ENCODE data around the gene RERE. TPM values are rescaled to one million over a fixed set of nuclear protein-coding genes. Genes with fewer than 3 reads are reported as not detected.
"Not testable (repeated sequence)": the region's sequence is repeated elsewhere in the genome, so short reads cannot be mapped to it uniquely, and the experiment has no call there.

The RERE gene
- total and polyA plus RNA-seq, 2 experiments from 2014 or later: 148 to 170 TPM

DNA sequence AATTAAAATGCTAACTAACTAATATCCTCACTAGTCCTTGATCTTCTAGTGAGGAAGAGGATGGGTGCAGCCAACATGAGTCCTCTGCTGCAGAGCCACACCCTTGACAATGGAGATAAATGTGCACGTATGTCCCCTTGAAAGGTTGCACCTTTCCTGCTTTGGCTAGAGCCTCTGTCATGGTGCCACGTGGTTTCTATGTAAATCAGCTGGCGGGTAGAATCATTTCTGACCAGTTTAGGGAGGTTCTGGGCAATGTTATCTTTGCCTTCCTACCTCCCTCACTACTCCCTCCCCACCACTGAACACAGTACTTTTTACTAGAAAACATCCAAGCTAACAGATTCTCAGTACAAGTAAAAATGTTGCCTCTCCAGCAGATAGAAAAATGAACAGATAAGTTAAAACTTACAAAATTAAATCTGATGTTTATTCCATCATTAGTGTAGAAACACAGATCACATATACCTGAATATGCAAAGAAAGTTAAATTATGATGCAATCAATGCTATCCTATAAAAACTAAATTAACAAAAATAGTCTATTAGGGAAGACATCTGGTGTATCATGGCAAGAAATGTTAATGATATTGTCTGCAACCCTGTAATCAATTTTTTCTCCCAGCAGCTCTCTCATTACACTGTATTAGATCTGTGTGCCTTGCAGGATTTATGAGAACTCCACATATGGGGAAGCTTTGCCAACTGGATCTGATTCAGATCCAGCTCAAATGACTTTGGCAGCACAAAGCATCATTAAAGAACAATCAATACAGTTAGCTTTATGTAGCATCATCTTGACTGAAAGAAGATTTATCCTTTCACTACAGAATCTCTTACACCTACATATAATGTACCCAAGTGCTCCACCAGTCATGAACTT, 205.6 kb downstream of the RERE start:
- H3K4me1 ChIP-seq (ENCODE audit: insufficient read depth); DNase-seq (ENCODE audit: low spot score); H3K27ac Mint-ChIP-seq; H3K36me3 ChIP-seq (ENCODE audit: insufficient read depth); H2AFZ ChIP-seq; ATAC-seq; H3K27me3 Mint-ChIP-seq (ENCODE audit: insufficient read depth, low read depth, poor library complexity); H3F3A ChIP-seq (replicated peaks; ENCODE audit: low read depth); H3K4me2 ChIP-seq; H3K9me2 ChIP-seq (ENCODE audit: insufficient read depth); H3K36me3 Mint-ChIP-seq (ENCODE audit: low read depth); H3K27me3 ChIP-seq (ENCODE audit: insufficient read depth); H3K27ac ChIP-seq (ENCODE audit: low read depth); H3K4me1 Mint-ChIP-seq; H3K4me3 ChIP-seq; H3K9me3 Mint-ChIP-seq; H3K4me3 Mint-ChIP-seq: not testable (repeated sequence)
- Histone ChIP-seq H4K20me1 (replicated peaks; ENCODE audit: insufficient read depth) (peaks cover 27% of the 10 kb centered on the region), H3K79me2 (replicated peaks; ENCODE audit: insufficient read depth) (peaks cover 71% of the 10 kb centered on the region)

DNA sequence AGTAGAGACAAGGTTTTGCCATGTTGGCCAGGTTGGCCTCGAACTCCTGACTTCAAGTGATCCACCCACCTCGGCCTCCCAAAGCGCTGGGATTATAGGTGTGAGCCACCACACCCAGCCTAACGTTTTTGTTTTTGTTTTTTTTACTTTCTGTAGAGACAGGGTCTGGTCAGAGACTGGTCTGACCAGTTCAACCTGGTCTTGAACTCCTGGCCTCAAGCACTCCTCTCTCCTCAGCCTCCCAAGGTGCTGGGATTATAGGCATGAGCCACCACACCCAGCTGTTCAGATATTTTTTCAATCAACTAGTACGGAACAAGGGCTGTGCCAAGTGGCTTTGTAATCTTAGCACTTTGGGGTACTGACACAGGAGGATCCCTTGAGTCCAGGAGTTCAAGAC, 209.5 kb downstream of the RERE start:
- Histone ChIP-seq H3K9me2 (ENCODE audit: insufficient read depth) (no peaks in the 10 kb centered on the region), H3K27ac (ENCODE audit: low read depth) (no peak overlapping the region), H3K79me2 (replicated peaks; ENCODE audit: insufficient read depth) (peaks cover 79% of the 10 kb centered on the region), H2AFZ (no peak overlapping the region), H3K4me2 (no peak overlapping the region), H3K4me1 (ENCODE audit: insufficient read depth) (peaks cover 6% of the 10 kb centered on the region), H3K36me3 (ENCODE audit: insufficient read depth) (no peaks in the 10 kb centered on the region), H3K4me3 (no peak overlapping the region), H4K20me1 (replicated peaks; ENCODE audit: insufficient read depth) (peaks cover 19% of the 10 kb centered on the region), H3F3A (replicated peaks; ENCODE audit: low read depth) (no peaks in the 10 kb centered on the region), H3K27me3 (ENCODE audit: insufficient read depth) (no peaks in the 10 kb centered on the region)
- Mint-ChIP-seq H3K4me3 (no peak overlapping the region), H3K27me3 (ENCODE audit: insufficient read depth, low read depth, poor library complexity) (peaks cover 6% of the 10 kb centered on the region), H3K9me3 (no peaks in the 10 kb centered on the region), H3K27ac (no peak overlapping the region), H3K4me1 (peaks cover 19% of the 10 kb centered on the region), H3K36me3 (ENCODE audit: low read depth) (peaks cover under 1% of the 10 kb centered on the region; the same call in 2 of the 3 replicates)
- DNase-seq (ENCODE audit: low spot score): no peak
- no peak for ATAC-seq
- TF ChIP-seq, protein P1, sequence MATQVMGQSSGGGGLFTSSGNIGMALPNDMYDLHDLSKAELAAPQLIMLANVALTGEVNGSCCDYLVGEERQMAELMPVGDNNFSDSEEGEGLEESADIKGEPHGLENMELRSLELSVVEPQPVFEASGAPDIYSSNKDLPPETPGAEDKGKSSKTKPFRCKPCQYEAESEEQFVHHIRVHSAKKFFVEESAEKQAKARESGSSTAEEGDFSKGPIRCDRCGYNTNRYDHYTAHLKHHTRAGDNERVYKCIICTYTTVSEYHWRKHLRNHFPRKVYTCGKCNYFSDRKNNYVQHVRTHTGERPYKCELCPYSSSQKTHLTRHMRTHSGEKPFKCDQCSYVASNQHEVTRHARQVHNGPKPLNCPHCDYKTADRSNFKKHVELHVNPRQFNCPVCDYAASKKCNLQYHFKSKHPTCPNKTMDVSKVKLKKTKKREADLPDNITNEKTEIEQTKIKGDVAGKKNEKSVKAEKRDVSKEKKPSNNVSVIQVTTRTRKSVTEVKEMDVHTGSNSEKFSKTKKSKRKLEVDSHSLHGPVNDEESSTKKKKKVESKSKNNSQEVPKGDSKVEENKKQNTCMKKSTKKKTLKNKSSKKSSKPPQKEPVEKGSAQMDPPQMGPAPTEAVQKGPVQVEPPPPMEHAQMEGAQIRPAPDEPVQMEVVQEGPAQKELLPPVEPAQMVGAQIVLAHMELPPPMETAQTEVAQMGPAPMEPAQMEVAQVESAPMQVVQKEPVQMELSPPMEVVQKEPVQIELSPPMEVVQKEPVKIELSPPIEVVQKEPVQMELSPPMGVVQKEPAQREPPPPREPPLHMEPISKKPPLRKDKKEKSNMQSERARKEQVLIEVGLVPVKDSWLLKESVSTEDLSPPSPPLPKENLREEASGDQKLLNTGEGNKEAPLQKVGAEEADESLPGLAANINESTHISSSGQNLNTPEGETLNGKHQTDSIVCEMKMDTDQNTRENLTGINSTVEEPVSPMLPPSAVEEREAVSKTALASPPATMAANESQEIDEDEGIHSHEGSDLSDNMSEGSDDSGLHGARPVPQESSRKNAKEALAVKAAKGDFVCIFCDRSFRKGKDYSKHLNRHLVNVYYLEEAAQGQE (IDR thresholded peaks at IDR 0.05; ENCODE audit: unreplicated experiment): no peak
- no peak for TF ChIP-seq NANOG (IDR thresholded peaks at IDR 0.05; ENCODE audit: borderline replicate concordance)
- TF ChIP-seq ZNF331 (CRISPR knock-in tag; IDR thresholded peaks at IDR 0.05; ENCODE audit: low read depth): no peak
- TF ChIP-seq EZH2phosphoT487 (IDR thresholded peaks at IDR 0.05; ENCODE audit: unreplicated experiment): no peak
- TF ChIP-seq POLR2AphosphoS5 (IDR thresholded peaks at IDR 0.05; ENCODE audit: low read depth): no peak
